Measurements from ENCODE around the gene CCDC27.

- TF ChIP-seq SUZ12 (IDR thresholded peaks at IDR 0.05; ENCODE audit: extremely low read depth, insufficient read depth, insufficient read length), result no peak
- no peak for TF ChIP-seq ZNF274 (IDR thresholded peaks at IDR 0.05; ENCODE audit: low read depth, low read length)
Measured at GRCh38 chr1:3814065-3814464, 61.8 kb downstream of the CCDC27 start.

All from NT2/D1 (cell line).